H1 (cell line): Measurements from ENCODE around the gene EIF4A3. TPM values are rescaled to one million over a fixed set of nuclear protein-coding genes. Genes with fewer than 3 reads are reported as not detected.

ENCODE experiments used
- CTCF ChIA-PET: fragments of 300-600 bp; sonication (Branson Sonifier 250); formaldehyde crosslinking; loops from one replicate; lab custom pipeline; 2021; ENCODE audit not compliant: partially characterized antibody; lab: Charles Lee
- POLR2A ChIA-PET: fragments of 300-600 bp; sonication (Branson Sonifier 250); formaldehyde crosslinking; loops from one replicate; lab custom pipeline; 2021; ENCODE audit warnings: inconsistent platforms; ENCODE audit not compliant: partially characterized antibody; lab: Charles Lee
- DNase-seq, 2 experiments: peaks; one replicate each; pipeline versions ENCODE4 v3.0.0 to v3.0.0-alpha.2; 2010 to 2022; ENCODE audit warnings: low spot score in 2 of 2, low read depth in 1 of 2, mixed read lengths in 1 of 2
- FAIRE-seq: peaks from 2 replicates; lab custom pipeline; 2011; peaks lifted over from hg19 to GRCh38; lab: Jason Lieb, UNC
- H2AFZ ChIP-seq: 2 replicates; pipeline ENCODE4 v1.8.1; 2012; ENCODE audit warnings: low read length, inconsistent platforms
- H2AK5ac ChIP-seq: 2 replicates; pipeline ENCODE4 v1.6.1; 2013; ENCODE audit warnings: low read depth, low read length
- H2BK120ac ChIP-seq: replicated peaks from 2 replicates; pipeline ENCODE3; 2013; ENCODE audit warnings: low read depth, low read length, inconsistent platforms
- H2BK12ac ChIP-seq: 2 replicates; pipeline ENCODE4 v1.6.1; 2013; ENCODE audit warnings: low read depth, low read length
- H2BK15ac ChIP-seq: 2 replicates; pipeline ENCODE4 v1.6.1; 2013; ENCODE audit warnings: low read length
- H2BK20ac ChIP-seq: 2 replicates; pipeline ENCODE4 v1.6.1; 2013; ENCODE audit warnings: low read length
- H2BK5ac ChIP-seq: 2 replicates; pipeline ENCODE4 v1.6.1; 2013; ENCODE audit warnings: low read depth, low read length
- H3K14ac ChIP-seq: 2 replicates; pipeline ENCODE4 v1.6.1; 2013; ENCODE audit warnings: inconsistent platforms; ENCODE audit not compliant: insufficient read length
- H3K18ac ChIP-seq: 2 replicates; pipeline ENCODE4 v1.6.1; 2013; ENCODE audit warnings: low read length; ENCODE audit errors: extremely low read depth
- H3K23ac ChIP-seq: 2 replicates; pipeline ENCODE4 v1.6.1; 2013; ENCODE audit warnings: inconsistent platforms; ENCODE audit not compliant: insufficient read length
- H3K23me2 ChIP-seq: 2 replicates; pipeline ENCODE4 v1.6.1; 2013; ENCODE audit warnings: low read depth, low read length
- H3K27ac ChIP-seq: 2 replicates; pipeline ENCODE4 v1.6.1; 2011; ENCODE audit warnings: low read depth, low read length, inconsistent platforms
- H3K27me3 ChIP-seq, 4 experiments: replicated peaks in 1 of 4; 1 replicate in 1 of 4; 2 replicates in 3 of 4; pipeline versions ENCODE4 v1.6.1 to v1.8.1; 2011 to 2013; ENCODE audit warnings: low read length in 3 of 4, mild to moderate bottlenecking in 3 of 4, inconsistent platforms in 2 of 4, mixed read lengths in 2 of 4, moderate library complexity in 1 of 4; ENCODE audit not compliant: control insufficient read depth in 3 of 4, insufficient read depth in 3 of 4; ENCODE audit errors: extremely low read depth in 1 of 4
- H3K36me3 ChIP-seq, 4 experiments: 2 replicates each; pipeline versions ENCODE4 v1.6.1 to v1.8.1; 2011 to 2013; ENCODE audit warnings: mild to moderate bottlenecking in 4 of 4, low read length in 3 of 4, moderate library complexity in 2 of 4, control low read depth in 1 of 4, inconsistent platforms in 1 of 4; ENCODE audit not compliant: insufficient read depth in 4 of 4, control insufficient read depth in 2 of 4
- H3K4ac ChIP-seq: replicated peaks from 2 replicates; pipeline ENCODE3; 2013; ENCODE audit warnings: low read length, low read depth, mixed read lengths, inconsistent platforms; ENCODE audit not compliant: insufficient read length
- H3K4me1 ChIP-seq, 4 experiments: replicated peaks in 1 of 4; 1 replicate in 1 of 4; 2 replicates in 3 of 4; pipeline versions ENCODE4 v1.6.1 to v1.8.1; 2011 to 2013; ENCODE audit warnings: low read length in 3 of 4, inconsistent platforms in 2 of 4, mixed read lengths in 1 of 4; ENCODE audit not compliant: insufficient read depth in 4 of 4, control insufficient read depth in 3 of 4
- H3K4me2 ChIP-seq, 2 experiments: 2 replicates each; pipeline versions ENCODE4 v1.6.1 to v1.8.1; 2011 to 2013; ENCODE audit warnings: low read depth in 2 of 2, low read length in 2 of 2, control low read depth in 1 of 2, inconsistent platforms in 1 of 2, mild to moderate bottlenecking in 1 of 2; ENCODE audit not compliant: insufficient read depth in 1 of 2
- H3K4me3 ChIP-seq, 4 experiments: fragments of 200-600, 300-600 bp in 1 of 4; sonication (generic), shearing (Covaris generic), sonication (Bioruptor Twin) in 1 of 4; 2 replicates each; pipeline versions ENCODE4 v1.5.1 to v1.8.1; 2011 to 2016; ENCODE audit warnings: low read length in 4 of 4, low read depth in 3 of 4, control low read depth in 2 of 4, inconsistent platforms in 2 of 4, mild to moderate bottlenecking in 2 of 4, mixed read lengths in 1 of 4, moderate library complexity in 1 of 4; ENCODE audit not compliant: insufficient read depth in 2 of 4; ENCODE audit errors: extremely low read depth in 1 of 4
- H3K56ac ChIP-seq: replicated peaks from 2 replicates; pipeline ENCODE3; 2013; ENCODE audit warnings: low read depth, mild to moderate bottlenecking, mixed read lengths, low read length, inconsistent platforms; ENCODE audit not compliant: insufficient read length
- H3K79me1 ChIP-seq: 2 replicates; pipeline ENCODE4 v1.6.1; 2013; ENCODE audit warnings: low read depth, low read length, control low read depth
- H3K79me2 ChIP-seq, 2 experiments: 2 replicates each; pipeline versions ENCODE4 v1.6.1 to v1.8.1; 2012 to 2013; ENCODE audit warnings: low read length in 2 of 2, mild to moderate bottlenecking in 2 of 2, inconsistent platforms in 1 of 2; ENCODE audit not compliant: insufficient read depth in 2 of 2, control insufficient read depth in 1 of 2
- H3K9ac ChIP-seq, 4 experiments: replicated peaks in 1 of 4; 1 replicate in 1 of 4; 2 replicates in 3 of 4; pipeline versions ENCODE4 v1.6.1 to v1.8.1; 2011 to 2013; ENCODE audit warnings: low read depth in 3 of 4, low read length in 3 of 4, control low read depth in 2 of 4, mild to moderate bottlenecking in 2 of 4, moderate library complexity in 2 of 4, inconsistent platforms in 1 of 4; ENCODE audit errors: extremely low read depth in 1 of 4
- H3K9me3 ChIP-seq, 2 experiments: 2 replicates each; pipeline versions ENCODE4 v1.6.1 to v1.8.1; 2012 to 2013; ENCODE audit warnings: mild to moderate bottlenecking in 2 of 2, moderate library complexity in 2 of 2, control low read depth in 1 of 2, inconsistent platforms in 1 of 2, low read depth in 1 of 2, low read length in 1 of 2, mixed read lengths in 1 of 2; ENCODE audit not compliant: insufficient read depth in 2 of 2
- H4K20me1 ChIP-seq, 2 experiments: replicated peaks in 1 of 2; 2 replicates each; pipeline versions ENCODE3 to v1.8.1; 2011 to 2013; ENCODE audit warnings: inconsistent platforms in 2 of 2, low read length in 2 of 2, mild to moderate bottlenecking in 1 of 2; ENCODE audit not compliant: insufficient read depth in 2 of 2, control insufficient read depth in 1 of 2
- H4K5ac ChIP-seq: 2 replicates; pipeline ENCODE4 v1.6.1; 2013; ENCODE audit warnings: low read length, low read depth, mixed read lengths, inconsistent platforms; ENCODE audit not compliant: insufficient read length
- H4K8ac ChIP-seq: 2 replicates; pipeline ENCODE4 v1.8.0; 2013; ENCODE audit warnings: mild to moderate bottlenecking, moderate library complexity, low read length, inconsistent platforms; ENCODE audit not compliant: insufficient read depth; ENCODE audit errors: extremely low read depth
- H4K91ac ChIP-seq: replicated peaks from 2 replicates; pipeline ENCODE3; 2013; ENCODE audit warnings: low read length, mixed read lengths, inconsistent platforms; ENCODE audit not compliant: insufficient read length
- CREB1 ChIP-seq: IDR thresholded peaks from 2 replicates; pipeline ENCODE4 v1.6.1; 2012; ENCODE audit warnings: inconsistent platforms
- USF2 ChIP-seq: IDR thresholded peaks from 2 replicates; pipeline ENCODE4 v1.6.1; 2011; ENCODE audit warnings: low read length, improper control_type of control experiment
- WGBS, 2 experiments: shearing (Covaris generic) in 1 of 2; methylation state at CpG; one replicate each; pipeline versions ENCODE4 v1.1.6 to v1.1.7; 2013 to 2015; ENCODE audit warnings: low lambda C conversion rate in 2 of 2, mixed read lengths in 2 of 2, inconsistent platforms in 1 of 2, low coverage in 1 of 2, missing lambda C conversion rate in 1 of 2; ENCODE audit not compliant: insufficient replicate concordance in 2 of 2, insufficient coverage in 1 of 2, insufficient read length in 1 of 2; ENCODE audit errors: extremely low coverage in 1 of 2, missing lambda C conversion rate in 1 of 2; 5-methylcytosine and 5-hydroxymethylcytosine counted together
- polyA plus RNA-seq, 7 experiments: library from polyadenylated mRNA; depleted of rRNA in 3 of 7; stranded (reverse) in 5 of 7; unstranded in 2 of 7; fragments of >200 nt in 5 of 7; fragments of 200-250 nt in 2 of 7; gene quantifications; 1 replicate in 5 of 7; 2 replicates in 1 of 7; 4 replicates in 1 of 7; pipeline versions ENCODE4 v1.2.1 to v1.2.3, GENCODE V29; 2011 to 2013; ENCODE audit warnings: missing spikeins in 2 of 7, mixed read lengths in 2 of 7
- total RNA-seq: library from RNA; stranded (reverse); fragmentation: NEBNext Ultra II Directional; extraction: Animal tissue kit (Norgen Biotek cat#: 25700); gene quantifications from 2 replicates; pipeline ENCODE4 v1.2.1, GENCODE V29; 2021

The EIF4A3 gene
- total and polyA plus RNA-seq, 2 of the 8 experiments (the other 6 are each of a cell fraction or from before 2014, with no cell fraction given): 142 to 146 TPM

- H3K27ac ChIP-seq: no peak overlapping the region
- no peak overlapping the region for H2AK5ac ChIP-seq
- WGBS, 2 experiments: 90% methylated on average over 3 of the region's 3 CpGs; no CpG with 5 or more reads in 1 of the 2 experiments
- no peak overlapping the region for H2BK15ac ChIP-seq
- no peaks in the 10 kb centered on the region for H3K79me2 ChIP-seq
- no peak overlapping the region for H3K23ac ChIP-seq
- H3K18ac ChIP-seq: no peak overlapping the region
- H4K8ac ChIP-seq: no peak overlapping the region
- no peak overlapping the region for H4K91ac ChIP-seq
- H3K36me3 ChIP-seq: no peaks in the 10 kb centered on the region
- H2BK5ac ChIP-seq: no peak overlapping the region
- peaks cover 3 to 18% (median 12%) of the 10 kb centered on the region in 4 experiments for H3K4me1 ChIP-seq
- H2BK12ac ChIP-seq: no peak overlapping the region
- no peak overlapping the region for H3K4me2 ChIP-seq
- H3K14ac ChIP-seq: no peak overlapping the region
- DNase-seq (no peak), FAIRE-seq (no peak)
- no peak overlapping the region for H3K56ac ChIP-seq
- no peaks in the 10 kb centered on the region; the same call in 1 of the 2 replicates for H3K23me2 ChIP-seq
- H3K79me1 ChIP-seq: no peaks in the 10 kb centered on the region
- no peak overlapping the region for H3K4ac ChIP-seq
- H3K4me3 ChIP-seq: no peak overlapping the region
- no peaks in the 10 kb centered on the region for H3K27me3 ChIP-seq
- ChIA-PET CTCF (interaction anchor here (0.8 to 4.4 kb wide), 5 partner anchors 7 to 121 kb away, joined by 3 to 43 read pairs (median 4); partner anchors contain the start of gene GAA), POLR2A (interaction anchor here (1.2 to 10.0 kb wide), 2 partner anchors 15 to 25 kb away, joined by 4 to 103 read pairs; partner anchors contain the start of gene GAA)
- no peaks in the 10 kb centered on the region for H3K9me3 ChIP-seq
- H4K20me1 ChIP-seq: no peaks in the 10 kb centered on the region
- no peak for TF ChIP-seq CREB1
- TF ChIP-seq USF2: no peak
- no peak overlapping the region for H3K9ac ChIP-seq
- H2AFZ ChIP-seq: no peak overlapping the region
- H4K5ac ChIP-seq: no peak overlapping the region
- no peak overlapping the region for H2BK120ac ChIP-seq
- no peak overlapping the region; the same call in 1 of the 2 replicates for H2BK20ac ChIP-seq
Observed at GRCh38 chr17:80126449-80126715, 20.5 kb downstream of the EIF4A3 start.
